Neural cell (in vitro differentiated cells): ENCODE results near the gene GLYATL3. TPM values are rescaled to one million over a fixed set of nuclear protein-coding genes. Genes with fewer than 3 reads are reported as not detected.

Experiments used
- H2AFZ ChIP-seq: fragments of 200-600, 300-800 bp; sonication (generic), shearing (Covaris generic); 2 replicates; pipeline ENCODE4 v1.6.0; 2014; ENCODE audit warnings: low read depth, mild to moderate bottlenecking, antibody characterized with exemption, low read length, moderate library complexity
- H3F3A ChIP-seq: fragments of 200-600 bp; shearing (Covaris generic); 2 replicates; pipeline ENCODE4 v1.6.1; 2016; ENCODE audit warnings: mild to moderate bottlenecking, moderate library complexity, mixed read lengths, antibody characterized with exemption, low read length; ENCODE audit not compliant: insufficient read depth, poor library complexity, severe bottlenecking
- H3K27ac ChIP-seq: fragments of 200-600, 300-800 bp; sonication (generic), shearing (Covaris generic); 2 replicates; pipeline ENCODE4 v1.5.1; 2014; ENCODE audit warnings: mild to moderate bottlenecking, low read length, moderate library complexity
- H3K27me3 ChIP-seq: fragments of 300-800, 200-600 bp; sonication (generic), shearing (Covaris generic); 2 replicates; pipeline ENCODE4 v1.6.0; 2014; ENCODE audit warnings: mild to moderate bottlenecking, low read depth, low read length, moderate library complexity; ENCODE audit not compliant: insufficient read depth
- H3K36me3 ChIP-seq: fragments of 300-800, 200-600 bp; sonication (generic), shearing (Covaris generic); 2 replicates; pipeline ENCODE4 v1.5.1; 2014; ENCODE audit warnings: mild to moderate bottlenecking, antibody characterized with exemption, low read length, moderate library complexity; ENCODE audit not compliant: insufficient read depth
- H3K4me2 ChIP-seq: fragments of 300-800, 200-600 bp; sonication (generic), shearing (Covaris generic); 2 replicates; pipeline ENCODE4 v1.6.0; 2014; ENCODE audit warnings: mild to moderate bottlenecking, low read length
- H3K4me3 ChIP-seq: fragments of 300-800, 200-600 bp; sonication (generic), shearing (Covaris generic); 2 replicates; pipeline ENCODE4 v1.5.1; 2014; ENCODE audit warnings: mild to moderate bottlenecking, low read length, moderate library complexity
- H3K79me2 ChIP-seq: fragments of 200-600 bp; shearing (Covaris generic); replicated peaks from 2 replicates; pipeline ENCODE4 v1.6.0; 2014; ENCODE audit warnings: mild to moderate bottlenecking, low read length, moderate library complexity; ENCODE audit not compliant: insufficient read depth
- H3K9ac ChIP-seq: fragments of 300-800, 200-600 bp; sonication (generic), shearing (Covaris generic); 2 replicates; pipeline ENCODE4 v1.6.1; 2016; ENCODE audit warnings: mild to moderate bottlenecking, low read length, mixed read lengths
- H3K9me2 ChIP-seq: fragments of 200-600 bp; shearing (Covaris generic); 2 replicates; pipeline ENCODE4 v1.6.1; 2016; ENCODE audit warnings: mild to moderate bottlenecking, low read length, mixed read lengths; ENCODE audit not compliant: insufficient read depth
- H3K9me3 ChIP-seq: fragments of 200-600, 300-800 bp; sonication (generic), shearing (Covaris generic); 2 replicates; pipeline ENCODE4 v1.6.1; 2016; ENCODE audit warnings: mild to moderate bottlenecking, mixed run types, low read length, moderate library complexity, mixed read lengths
- H4K20me1 ChIP-seq: fragments of 200-600 bp; shearing (Covaris generic); 2 replicates; pipeline ENCODE4 v1.6.1; 2016; ENCODE audit warnings: mild to moderate bottlenecking, mixed run types; ENCODE audit not compliant: insufficient read depth
- CTCF ChIP-seq: fragments of 450-650 bp; IDR thresholded peaks from 2 replicates; pipeline ENCODE4 v1.5.1; 2014; ENCODE audit warnings: antibody characterized with exemption, mild to moderate bottlenecking, moderate library complexity; ENCODE audit not compliant: poor library complexity, severe bottlenecking
- EP300 ChIP-seq: fragments of 450-650 bp; conservative IDR thresholded peaks from 2 replicates; pipeline ENCODE4 v1.6.1; 2014; ENCODE audit warnings: antibody characterized with exemption, mild to moderate bottlenecking, moderate library complexity; ENCODE audit not compliant: poor library complexity, severe bottlenecking
- EZH2 ChIP-seq: fragments of 200-600, 300-800 bp; shearing (Covaris generic), sonication (generic); IDR thresholded peaks from 2 replicates; pipeline ENCODE4 v1.6.1; 2014; ENCODE audit warnings: antibody characterized with exemption, low read length, borderline replicate concordance, mild to moderate bottlenecking; ENCODE audit not compliant: insufficient read depth, poor library complexity, severe bottlenecking
- MXI1 ChIP-seq: fragments of 450-650 bp; conservative IDR thresholded peaks from 2 replicates; pipeline ENCODE4 v1.6.1; 2014; ENCODE audit warnings: antibody characterized with exemption, mild to moderate bottlenecking; ENCODE audit not compliant: poor library complexity, severe bottlenecking
- POLR2AphosphoS5 ChIP-seq: IDR thresholded peaks from 2 replicates; pipeline ENCODE4 v1.6.1; 2012
- RAD21 ChIP-seq: fragments of 450-650 bp; conservative IDR thresholded peaks from 2 replicates; pipeline ENCODE4 v1.6.1; 2014; ENCODE audit warnings: antibody characterized with exemption, mild to moderate bottlenecking, moderate library complexity
- REST ChIP-seq: IDR thresholded peaks from 2 replicates; pipeline ENCODE4 v1.6.1; 2012; ENCODE audit warnings: borderline replicate concordance
- SMC3 ChIP-seq: fragments of 450-650 bp; conservative IDR thresholded peaks from 2 replicates; pipeline ENCODE4 v1.6.1; 2014; ENCODE audit warnings: antibody characterized with exemption, mild to moderate bottlenecking, moderate library complexity; ENCODE audit not compliant: poor library complexity
- TAF1 ChIP-seq: IDR thresholded peaks from 2 replicates; pipeline ENCODE4 v1.6.1; 2012; ENCODE audit warnings: low read depth
- polyA plus RNA-seq: library from polyadenylated mRNA; depleted of rRNA; stranded (reverse); fragments of >200 nt; gene quantifications from 2 replicates; pipeline ENCODE4 v1.2.3, GENCODE V29; 2014

Gene GLYATL3
- polyA plus RNA-seq, 1 donor from 2014 or later: not detected

- Histone ChIP-seq H3K9ac (no peak overlapping the region), H3K4me3 (no peak overlapping the region), H3F3A (no peaks in the 10 kb centered on the region), H3K4me2 (no peak overlapping the region), H2AFZ (no peak overlapping the region), H3K27ac (no peak overlapping the region), H4K20me1 (no peaks in the 10 kb centered on the region), H3K9me3 (no peaks in the 10 kb centered on the region), H3K79me2 (no peaks in the 10 kb centered on the region), H3K27me3 (no peaks in the 10 kb centered on the region), H3K9me2 (no peaks in the 10 kb centered on the region), H3K36me3 (no peaks in the 10 kb centered on the region)
- TF ChIP-seq SMC3 (no peak), EP300 (no peak), EZH2 (no peak), RAD21 (no peak)
Measured at GRCh38 chr6:49490633-49491032, 9.1 kb upstream of the GLYATL3 start.

GRCh38 chr6:49497304-49497703 is 2.4 kb upstream of the GLYATL3 start:
- Histone ChIP-seq H4K20me1 (no peaks in the 10 kb centered on the region), H3K79me2 (no peaks in the 10 kb centered on the region), H3K36me3 (no peaks in the 10 kb centered on the region), H3K27me3 (no peaks in the 10 kb centered on the region), H3K27ac (no peak overlapping the region), H3F3A (no peaks in the 10 kb centered on the region), H3K4me3 (no peak overlapping the region), H3K9ac (no peak overlapping the region), H3K4me2 (no peak overlapping the region), H3K9me2 (no peaks in the 10 kb centered on the region), H2AFZ (no peak overlapping the region), H3K9me3 (no peaks in the 10 kb centered on the region)
- no peak for TF ChIP-seq TAF1
- no peak for TF ChIP-seq MXI1

DNA sequence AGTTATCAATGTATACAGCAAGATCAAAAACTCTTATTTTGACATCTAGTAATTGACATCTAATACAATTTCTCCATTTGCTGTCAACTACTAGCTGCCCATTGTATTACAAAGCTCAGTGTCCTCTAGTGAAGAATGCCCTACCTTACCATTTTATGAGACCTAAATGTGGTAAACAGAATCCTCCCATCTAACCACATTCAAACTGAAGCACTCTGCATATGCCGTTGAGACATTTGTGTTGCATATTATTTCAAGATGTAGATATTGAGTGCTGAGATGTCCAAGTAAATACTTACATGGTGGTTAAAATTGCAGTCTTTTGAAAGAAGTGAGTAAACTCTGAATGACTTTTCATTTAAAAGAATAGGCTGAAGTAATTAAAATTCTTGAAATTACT is 597 bp upstream of the GLYATL3 start:
- Histone ChIP-seq H3K9me2 (no peaks in the 10 kb centered on the region), H3K9me3 (no peaks in the 10 kb centered on the region), H3K79me2 (no peaks in the 10 kb centered on the region), H3K27me3 (no peaks in the 10 kb centered on the region), H3K9ac (no peak overlapping the region), H2AFZ (no peak overlapping the region), H3F3A (no peaks in the 10 kb centered on the region), H3K4me3 (no peak overlapping the region), H4K20me1 (no peaks in the 10 kb centered on the region), H3K36me3 (no peaks in the 10 kb centered on the region), H3K4me2 (no peak overlapping the region), H3K27ac (no peak overlapping the region)
- TF ChIP-seq POLR2AphosphoS5 (no peak), SMC3 (no peak), TAF1 (no peak), EP300 (no peak), REST (no peak), RAD21 (no peak), EZH2 (no peak), MXI1 (no peak), CTCF (no peak)
